CD4-positive, alpha-beta T cell treated with Interleukin-17A for 4 hours (primary cell): ENCODE results near the gene KIF6.
A peak's percentile ranks its signal among the peaks of the same experiment; 100 is the strongest.

Experiments used
- DNase-seq: peaks from one replicate; pipeline ENCODE4 v3.0.0-alpha.2; 2020; ENCODE audit warnings: mixed read lengths

KIF6 gene

DNA sequence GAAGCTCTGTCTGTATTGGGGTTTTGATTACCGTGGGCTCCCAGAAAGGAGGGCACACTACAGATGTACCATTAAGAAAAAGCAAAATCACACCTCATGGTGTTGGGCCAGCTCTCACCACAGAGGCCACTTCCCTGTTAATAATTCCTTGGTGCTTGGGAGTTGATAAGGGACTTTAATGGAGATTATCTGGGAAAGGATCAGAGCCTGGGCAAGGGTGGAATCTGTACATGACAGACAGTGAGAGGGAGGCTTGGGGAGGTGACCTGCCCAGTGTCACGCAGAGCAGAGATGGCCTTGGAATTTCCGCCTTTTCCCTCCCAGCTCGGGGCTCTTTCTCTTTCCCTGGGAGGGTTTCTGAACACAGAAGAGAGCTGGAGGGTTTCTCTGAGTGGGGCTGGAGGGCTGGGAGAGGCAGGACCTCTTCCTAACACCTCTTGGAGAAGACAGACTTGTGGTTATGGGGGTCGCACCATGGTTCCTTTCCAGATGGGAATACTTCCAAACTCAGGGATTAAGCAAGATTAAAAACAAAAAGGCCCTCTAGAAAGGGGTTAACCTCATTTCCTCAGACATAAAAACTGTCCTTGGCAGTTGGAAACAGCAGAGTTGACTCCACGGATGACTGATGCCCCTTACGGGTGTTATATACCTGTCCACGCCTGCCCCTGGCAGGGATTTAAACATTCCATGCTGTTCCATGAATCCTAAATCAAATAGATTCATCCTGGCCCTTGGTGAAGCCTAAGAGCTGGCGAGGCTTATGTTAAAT lies 385.9 kb downstream of the KIF6 start:
- no peak for DNase-seq

DNA sequence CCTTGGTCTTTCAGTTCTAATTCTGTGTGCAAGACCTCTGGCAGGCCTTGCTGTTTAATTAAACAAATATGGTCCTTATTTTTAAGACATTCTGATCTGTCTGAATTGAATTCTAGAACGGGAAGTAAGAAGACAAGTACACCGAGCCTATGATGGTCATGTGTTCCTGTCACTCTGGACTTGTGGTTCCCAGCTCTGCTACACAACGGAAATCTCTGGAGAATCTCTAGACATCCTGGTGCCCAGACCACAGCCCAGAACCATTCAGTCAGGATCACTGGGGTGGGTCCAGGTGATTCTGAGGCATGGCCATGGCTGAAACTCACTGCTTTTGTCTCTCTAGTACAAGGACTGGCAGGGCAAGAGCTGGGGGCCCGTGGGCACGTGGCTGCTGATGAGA lies 386.8 kb downstream of the KIF6 start:
- DNase-seq: no peak

DNA sequence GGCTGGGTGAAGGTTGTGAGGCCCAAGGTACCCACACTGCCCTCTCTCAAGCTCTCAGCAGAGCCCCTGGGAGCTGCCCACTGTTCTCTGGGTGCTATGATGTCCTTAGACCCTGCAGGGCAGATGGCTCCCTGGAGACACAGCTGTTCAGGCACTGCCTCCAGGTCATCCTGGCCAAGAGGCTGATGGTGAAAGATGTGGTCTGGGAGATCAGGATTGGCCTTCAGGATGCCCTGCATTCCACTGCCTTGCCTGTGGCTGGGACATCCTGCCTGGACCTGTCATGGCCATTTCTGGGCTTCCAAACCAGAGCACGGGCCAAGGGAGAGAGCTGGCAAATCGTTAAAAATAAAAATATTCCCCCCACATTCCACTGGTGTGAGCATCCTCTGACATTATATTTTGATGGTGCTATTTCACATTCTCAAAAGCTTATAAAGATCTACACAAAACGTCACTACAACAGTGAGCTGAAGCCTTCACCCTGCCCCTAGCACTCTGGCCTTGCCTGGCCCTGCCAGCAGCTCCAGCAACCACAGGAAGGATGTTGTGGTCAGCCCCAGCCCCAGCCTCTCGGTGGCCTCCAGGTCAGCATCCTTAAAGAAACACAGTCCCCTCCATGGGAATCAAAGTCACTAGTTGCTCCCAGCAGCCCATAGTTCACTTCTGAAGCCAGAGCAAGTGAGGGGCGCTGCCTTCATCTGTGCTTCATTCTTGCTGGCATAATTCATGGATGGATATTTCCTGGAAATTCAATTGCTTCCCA lies 389.2 kb downstream of the KIF6 start:
- DNase-seq: no peak

DNA sequence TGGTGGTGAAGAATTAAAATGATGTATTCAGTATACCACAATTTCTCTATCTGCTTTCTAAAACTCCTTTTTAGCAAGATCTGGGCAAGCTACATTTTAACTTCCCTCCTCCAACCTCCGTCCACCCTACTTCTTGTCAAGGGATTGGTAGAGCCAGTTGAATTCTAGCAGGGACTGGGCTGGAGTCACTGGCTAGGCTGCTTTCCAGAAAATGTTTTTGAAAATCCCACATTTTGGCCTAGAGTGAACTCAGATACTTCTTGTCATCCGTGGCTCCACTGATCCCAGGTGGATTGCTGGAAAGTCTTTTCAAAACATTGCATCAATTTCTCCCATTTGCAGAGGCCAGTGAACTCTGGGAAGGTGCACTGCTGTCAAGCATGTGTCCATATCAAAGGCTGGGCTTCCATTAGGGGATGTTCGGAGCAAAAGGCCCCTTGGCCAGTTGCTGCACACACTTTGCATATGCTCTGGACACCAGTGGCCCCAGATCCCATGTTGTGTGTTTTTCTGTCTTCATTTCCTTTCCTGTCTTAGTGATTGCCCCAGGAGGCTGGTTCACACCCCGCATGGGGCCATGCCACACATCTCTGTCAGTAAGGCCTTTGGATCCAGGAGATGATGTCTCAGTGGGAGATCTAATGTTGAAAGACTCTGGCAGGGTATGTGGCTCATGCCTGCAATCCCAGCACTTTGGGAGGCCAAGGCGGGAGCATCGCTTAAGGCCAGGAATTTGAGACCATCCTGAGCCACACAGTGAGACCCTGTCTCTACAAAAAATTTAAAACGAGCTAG lies 391.4 kb downstream of the KIF6 start:
- DNase-seq: no peak

DNA sequence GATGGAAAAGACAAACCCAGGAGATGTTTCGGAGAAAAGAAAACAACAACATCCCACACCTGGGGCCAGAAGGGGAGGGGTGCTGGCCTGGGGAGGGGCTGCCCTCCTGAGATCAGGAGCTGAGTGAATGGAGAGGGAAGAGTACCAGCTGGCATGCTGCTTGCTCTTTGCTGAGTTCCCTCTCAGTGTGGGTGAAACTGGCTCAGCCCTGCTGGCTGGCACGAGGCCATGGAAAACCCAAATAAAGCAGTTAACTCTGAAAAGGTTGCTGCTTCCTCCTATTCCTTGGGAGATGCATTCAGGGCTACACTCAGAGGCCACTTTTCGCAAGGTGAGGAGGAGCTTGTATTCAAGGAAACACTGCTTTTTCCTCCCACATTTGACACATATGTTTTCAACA lies 394.7 kb downstream of the KIF6 start:
- DNase-seq: no peak

DNA sequence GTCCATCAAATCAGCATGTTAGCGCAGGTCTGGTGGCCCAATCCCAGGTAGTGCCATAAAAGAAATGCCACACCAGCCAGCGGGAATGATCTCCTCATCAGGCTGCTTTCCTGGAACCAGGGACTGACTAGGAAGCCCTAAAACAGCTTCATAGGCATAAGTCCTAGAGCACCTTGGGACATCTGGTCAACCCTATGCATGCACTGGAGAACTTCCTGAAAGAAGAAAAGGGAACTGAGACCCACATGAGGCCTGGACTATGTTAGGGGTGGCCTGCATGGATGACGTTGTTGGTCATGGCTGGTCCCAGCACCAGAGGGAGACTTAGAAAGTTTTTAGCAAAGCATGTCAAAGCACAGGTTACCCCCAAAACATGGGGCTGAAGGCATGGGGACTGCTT lies 395.2 kb downstream of the KIF6 start:
- DNase-seq: no peak

DNA sequence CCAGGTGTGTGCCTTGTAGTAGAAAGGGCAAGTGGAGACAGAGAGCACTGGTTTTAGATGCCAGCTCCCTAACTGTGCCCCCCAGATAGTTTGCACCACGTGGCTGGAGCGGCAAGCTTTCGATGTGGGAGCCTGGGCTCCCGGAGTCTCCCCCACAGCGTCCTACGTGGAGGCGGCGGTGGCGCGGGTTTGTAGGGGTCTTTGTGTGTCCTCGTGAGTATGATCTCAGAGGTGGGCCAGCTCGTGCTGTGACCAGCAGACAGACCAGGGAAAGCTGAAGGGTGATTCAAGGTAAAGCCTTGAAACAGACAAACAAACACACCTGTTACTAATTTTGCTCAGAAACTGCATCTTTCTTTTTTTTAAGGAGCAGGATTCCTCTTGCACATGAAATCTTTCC lies 397.1 kb downstream of the KIF6 start:
- DNase-seq: no peak

DNA sequence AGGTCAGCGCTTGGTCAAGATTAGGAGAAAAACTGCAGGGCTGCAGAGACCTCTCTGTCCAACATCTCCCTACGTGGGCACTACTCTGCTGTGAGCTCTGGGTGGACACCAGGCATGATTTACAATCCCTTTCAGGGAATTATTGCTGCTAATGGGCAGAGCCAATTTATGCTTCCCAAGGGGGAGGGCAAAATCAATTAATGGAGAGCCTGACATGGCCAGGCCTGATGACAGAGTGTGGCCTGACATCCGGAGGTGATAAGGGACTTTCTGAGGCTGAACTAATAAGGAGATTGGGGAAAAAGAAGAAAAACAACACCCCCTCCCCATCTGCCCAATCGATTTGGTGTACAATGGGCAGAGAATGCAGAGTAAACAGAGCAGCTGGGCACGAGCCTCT lies 397.7 kb downstream of the KIF6 start:
- no peak for DNase-seq

DNA sequence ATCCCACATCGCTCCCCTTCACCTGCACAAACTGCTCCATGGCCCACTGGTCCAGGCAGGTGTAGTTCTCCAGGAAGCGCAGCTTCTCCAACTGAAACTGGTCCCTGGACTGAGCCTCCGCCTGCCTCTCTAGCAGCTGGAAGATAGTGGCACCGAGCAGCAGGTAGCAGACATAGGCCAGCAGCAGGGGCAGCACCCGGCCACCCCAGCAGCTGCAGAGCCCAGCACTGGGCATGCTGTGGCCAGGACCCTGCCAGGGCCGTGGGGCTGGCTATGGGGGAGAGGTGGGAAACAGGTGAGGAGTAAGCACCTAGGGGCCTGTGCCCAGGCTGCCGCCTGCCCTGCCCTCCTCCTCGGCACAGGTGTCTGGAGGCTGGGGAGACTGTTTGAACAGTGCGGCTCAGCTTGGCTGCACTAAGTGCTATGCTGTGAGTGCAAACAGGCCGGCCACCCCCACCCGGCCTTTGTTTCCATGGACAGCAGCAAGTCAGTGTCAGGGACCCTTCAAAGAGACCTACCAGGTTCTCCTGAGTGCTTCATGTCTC lies 402.8 kb downstream of the KIF6 start, which contains the start of gene KCNK16:
Gene KCNK16 (minus strand): TSS at position 397 of the 545 bp plus-strand sequence. CDS start 162 bp downstream, at position 235.
- no peak for DNase-seq

DNA sequence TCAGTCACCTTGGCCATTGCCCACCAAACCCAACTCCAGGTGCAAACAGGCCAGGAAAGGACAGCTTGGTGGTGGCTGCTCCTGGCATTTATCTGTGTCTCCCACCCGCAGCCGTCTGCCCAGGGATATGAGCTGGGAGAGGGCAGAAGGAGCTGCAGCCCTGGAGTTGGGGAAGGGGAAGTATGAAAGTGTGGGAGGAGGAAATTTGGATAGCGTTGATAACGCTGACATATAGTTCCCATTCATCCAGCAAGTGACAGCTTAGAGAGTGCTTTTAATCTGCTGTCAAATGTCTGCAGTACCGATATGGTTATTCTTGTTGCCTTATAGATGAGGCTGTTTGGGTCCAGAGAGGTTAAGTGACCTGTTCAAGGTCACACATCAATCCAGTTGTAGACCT lies 403.4 kb downstream of the KIF6 start:
- no peak for DNase-seq

DNA sequence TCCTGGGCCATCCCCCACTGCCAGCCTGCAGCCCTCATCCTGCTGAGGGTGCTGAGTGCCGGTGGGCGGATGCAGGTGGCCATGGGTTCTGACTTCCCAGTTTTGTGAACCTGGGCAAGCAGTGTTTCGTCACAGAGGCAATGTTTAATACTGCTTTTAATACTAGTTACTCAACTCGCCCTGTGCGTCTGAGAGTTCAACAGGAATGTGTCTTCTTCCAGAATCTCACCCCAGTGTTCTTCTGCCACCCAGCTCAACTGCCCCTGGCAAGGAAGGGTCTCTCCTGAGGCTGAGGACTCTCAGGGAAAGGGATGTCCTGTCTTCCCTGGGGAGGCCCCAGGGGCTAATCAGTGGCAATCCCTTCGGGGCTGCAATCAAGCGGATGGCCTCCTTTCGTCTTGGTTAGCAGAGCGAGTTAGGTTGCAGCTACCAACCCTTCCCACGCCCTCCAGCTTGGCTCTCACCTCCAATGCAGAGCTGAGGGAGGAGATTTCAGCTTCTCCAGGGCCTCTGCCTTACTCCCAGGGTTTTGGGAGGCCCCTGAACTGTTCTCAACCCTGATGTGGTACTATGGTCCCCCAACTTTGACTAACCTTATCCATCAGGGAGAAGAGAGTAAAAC lies 404.7 kb downstream of the KIF6 start:
- no peak for DNase-seq

DNA sequence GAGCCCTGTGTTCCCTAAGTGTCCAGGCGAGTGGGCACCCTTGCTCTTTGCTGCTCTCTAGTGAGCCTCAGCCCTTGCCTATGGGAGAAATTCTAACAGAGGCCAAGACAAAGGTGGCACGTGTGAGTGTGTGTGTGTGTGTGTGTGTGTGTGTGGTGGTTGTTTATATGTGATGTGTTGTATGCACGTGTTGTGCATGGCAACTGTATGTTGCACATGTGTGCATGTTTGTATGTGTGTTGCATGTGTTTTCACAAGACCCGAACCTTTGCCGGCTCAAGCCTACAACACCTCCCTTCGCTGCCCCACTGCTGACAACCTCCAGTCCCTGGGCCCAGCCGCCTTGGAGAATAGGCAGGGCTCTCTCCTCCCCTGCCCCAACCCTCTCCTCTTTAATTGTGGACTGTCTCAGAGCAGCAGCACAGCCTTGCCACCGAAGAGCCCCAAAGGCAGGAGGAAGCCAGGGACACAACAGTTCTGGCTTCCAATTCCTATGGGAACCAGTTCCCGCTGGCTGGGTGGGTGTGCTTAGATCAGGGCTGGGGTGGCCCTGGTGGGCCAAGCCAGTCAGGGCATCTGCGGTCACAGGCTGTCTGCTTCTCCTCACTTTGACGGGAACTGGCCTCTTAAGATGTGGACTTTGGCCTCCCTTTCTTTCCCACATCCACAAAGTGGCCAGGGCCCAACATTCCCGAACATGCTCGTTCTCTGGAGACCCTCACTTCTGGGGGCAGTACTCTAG lies 405.4 kb downstream of the KIF6 start:
- DNase-seq: no peak

DNA sequence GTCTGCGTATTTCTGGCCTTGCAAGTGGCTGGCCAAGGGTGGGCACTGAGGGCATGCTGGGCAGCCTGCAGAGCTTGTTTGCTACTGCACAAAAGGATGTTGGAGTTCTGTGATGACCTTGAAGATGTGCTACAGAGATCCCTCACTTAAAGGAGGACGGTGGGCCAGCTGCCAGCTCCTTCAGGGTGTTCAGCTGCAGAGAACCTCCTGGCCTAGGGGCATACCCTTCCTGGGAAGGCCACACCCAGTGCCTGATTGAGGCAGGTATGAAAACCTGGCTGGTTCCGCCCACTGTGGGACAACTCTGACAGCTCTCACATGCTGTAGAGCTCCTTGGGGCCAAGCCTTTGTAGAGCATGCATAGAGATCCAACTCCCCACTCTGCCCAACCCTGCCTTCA lies 408.0 kb downstream of the KIF6 start:
- DNase-seq: no peak

DNA sequence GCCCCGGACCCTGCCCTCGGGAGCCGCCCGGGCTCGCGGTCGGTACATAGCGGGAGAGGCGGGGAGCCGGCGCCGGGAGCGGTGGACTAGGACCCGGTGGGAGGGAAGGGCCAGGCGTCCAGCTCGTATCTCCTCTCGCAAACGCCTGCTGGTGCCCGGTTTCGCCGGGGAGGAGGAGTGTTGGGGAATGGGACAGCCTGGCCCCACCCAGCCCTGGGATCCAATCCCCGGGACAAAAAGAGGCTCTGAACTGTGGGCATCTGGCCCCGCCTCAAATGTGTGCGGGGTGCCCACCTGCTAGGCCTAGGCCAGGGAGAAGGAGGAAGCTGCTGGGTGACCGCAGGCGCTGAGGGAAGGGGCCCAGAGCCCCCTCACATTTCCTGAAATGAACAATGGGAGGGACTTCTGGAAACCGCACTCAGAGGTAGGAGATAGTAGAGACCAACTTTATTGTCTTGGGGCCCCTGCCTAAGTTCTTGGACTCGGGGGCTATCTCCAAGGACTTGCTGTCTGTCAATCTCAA lies 410.9 kb downstream of the KIF6 start, which contains the start of gene KCNK17:
Gene KCNK17 (minus strand): TSS at position 147 of the 523 bp plus-strand sequence. CDS start 99 bp downstream, at position 48.
- no peak for DNase-seq

DNA sequence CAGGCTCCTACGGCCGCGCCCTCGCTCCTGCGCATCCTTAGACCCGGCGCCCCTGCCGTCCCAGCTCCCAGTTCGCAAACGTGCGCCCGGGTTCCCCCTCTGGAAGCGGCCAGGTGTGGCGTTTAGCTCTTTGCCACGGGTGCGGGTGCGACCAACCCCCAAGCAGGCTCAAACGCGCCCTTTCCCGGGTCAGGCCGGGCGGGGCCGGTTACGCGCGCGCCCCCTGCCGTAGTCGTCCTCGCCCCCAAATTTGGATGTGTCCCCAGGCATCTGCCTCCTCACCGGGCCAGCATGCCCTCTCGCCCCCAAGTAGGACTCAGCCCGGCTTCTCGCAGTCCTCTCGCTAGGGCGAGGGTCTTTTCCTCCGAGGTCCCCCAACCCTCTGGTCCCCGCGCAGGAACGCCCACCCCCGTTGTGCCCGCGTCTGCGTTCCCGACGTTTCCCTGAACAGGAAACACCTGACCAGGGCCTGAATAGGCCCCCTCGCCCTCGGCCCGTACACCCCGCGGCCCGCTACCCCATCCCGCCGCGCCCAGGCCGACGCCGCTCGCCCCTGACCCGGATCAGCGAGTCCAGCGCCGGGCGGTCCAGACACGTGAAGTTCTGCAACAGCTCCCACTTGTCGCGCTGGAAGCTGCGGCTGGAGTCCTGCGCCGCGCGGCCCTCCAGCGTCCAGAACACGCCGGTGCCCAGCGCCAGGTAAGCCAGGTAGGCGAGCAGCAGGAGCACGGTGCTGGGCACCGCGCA lies 411.5 kb downstream of the KIF6 start:
- no peak for DNase-seq

DNA sequence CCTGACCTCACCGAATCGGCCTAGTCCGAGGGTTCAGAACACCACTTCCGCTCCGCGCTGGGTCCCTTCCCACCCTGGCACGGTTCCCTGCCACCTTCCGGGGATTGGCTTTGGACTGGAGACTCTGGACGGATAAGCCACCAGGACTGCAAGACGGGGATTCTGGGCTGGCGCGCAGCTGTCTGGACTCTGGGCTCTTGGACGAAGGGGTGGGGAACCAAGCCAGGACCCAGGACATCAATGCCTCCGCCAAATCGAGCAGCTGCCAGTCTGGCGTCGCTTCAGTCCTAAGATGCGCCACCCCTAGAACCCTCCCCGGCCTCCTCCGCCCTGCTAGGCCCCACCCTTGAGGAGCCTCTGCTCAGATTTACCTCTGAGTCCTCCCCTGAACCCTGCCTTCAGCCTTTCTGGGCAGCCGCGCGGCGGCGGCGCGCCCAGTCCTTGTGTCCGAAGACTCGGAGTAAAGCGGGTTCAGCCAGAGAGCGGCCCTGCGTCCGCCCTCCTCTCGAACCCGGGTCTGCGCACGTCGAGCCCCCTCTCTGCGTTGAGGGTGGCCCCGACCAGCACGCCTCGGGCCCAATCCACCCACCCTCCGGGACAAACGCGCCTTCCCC lies 412.2 kb downstream of the KIF6 start:
- no peak for DNase-seq

DNA sequence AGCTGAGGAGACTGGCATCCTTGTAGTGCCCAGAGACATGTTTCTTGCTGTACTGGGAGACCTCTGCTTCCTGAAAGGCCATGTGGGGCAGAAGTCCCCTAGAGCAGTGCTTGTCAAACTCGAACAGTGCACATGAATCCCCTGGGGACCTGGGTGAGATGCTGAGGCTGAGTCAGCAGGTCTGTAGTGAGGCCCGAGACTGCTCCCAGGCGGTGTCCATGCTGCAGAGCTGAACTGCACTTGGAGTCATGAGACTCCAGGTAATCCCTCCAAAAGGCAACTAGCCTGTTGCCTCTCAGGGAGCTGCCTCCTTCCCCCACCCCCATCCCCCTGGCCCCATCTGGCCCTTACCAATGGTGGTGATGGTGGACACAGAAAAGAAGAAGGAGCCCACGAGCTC lies 414.7 kb downstream of the KIF6 start:
- DNase-seq: no peak

DNA sequence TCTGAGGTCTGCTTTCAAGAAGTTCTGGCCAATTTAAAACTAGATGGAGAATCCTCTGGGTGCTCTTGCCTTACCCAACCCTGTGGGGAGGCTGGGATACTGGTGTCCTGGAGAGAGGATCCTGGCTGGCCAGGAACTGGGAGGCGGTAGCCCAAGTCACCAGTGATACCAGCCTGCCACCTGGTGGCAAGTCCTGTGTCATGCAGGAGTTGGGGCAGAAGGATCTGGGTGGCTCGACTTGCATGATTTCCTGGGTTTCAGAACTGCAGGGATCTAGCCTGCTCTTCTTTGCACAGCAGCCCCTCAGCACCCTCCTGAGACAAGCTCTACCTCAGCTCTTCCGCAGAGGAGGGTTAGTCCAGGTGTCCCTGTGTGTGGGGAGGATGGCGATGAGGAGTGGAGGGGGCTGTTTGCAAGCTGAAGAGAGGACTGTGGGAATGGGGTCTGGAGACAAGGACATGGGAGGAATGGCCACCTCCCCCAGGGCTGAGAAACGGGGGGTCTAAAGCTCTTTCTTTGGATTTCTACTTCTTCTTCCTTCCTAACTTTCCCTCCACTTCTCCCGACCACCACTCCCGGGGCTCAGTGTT lies 415.2 kb downstream of the KIF6 start:
- DNase-seq: peak; percentile 58

DNA sequence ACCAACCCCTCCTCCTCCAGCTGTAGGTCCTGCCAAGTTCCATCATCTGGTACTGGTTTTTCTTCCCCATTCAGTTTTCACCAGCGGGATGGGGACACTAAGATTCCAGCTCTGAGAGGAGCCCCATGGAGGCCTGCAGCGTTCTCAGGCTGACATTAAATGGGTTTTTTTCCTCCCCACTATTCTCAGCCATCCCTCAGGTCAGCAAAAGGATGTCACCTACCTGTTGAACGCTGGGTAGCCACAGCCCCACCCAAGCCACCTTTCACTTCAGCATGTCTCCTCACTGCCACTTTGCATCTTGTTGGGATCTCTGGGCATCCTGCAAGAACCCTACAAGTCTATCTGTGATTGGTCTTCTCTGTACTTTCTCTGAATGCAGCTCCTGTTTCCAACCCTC lies 417.7 kb downstream of the KIF6 start:
- no peak for DNase-seq

DNA sequence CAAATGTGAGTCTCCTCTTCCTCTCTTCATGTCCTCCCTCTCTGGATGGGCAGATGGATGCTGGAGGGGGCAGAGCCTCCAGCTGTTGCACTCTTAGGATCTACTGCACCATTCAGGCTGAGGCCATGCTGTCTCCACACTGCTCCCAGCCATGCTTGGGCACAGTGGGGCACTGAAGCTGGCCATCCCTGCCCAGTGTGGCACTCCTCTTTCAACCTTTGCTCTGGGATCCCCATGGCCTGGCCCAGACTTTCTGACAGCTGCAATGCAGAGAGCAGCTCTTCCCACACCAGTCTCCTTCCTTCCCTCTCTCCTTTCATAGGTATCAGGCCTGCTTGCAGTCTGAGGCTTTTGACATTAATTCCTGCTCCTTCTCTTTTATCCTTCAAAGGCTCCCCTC lies 420.3 kb downstream of the KIF6 start:
- DNase-seq: no peak
